CD4-positive, alpha-beta T cell treated with Interleukin-10 for 1 hour (primary cell): ENCODE results near the gene TRIM9.

Experiments used
- DNase-seq: peaks from one replicate; pipeline ENCODE4 v3.0.0-alpha.2; 2020

The TRIM9 gene

DNA sequence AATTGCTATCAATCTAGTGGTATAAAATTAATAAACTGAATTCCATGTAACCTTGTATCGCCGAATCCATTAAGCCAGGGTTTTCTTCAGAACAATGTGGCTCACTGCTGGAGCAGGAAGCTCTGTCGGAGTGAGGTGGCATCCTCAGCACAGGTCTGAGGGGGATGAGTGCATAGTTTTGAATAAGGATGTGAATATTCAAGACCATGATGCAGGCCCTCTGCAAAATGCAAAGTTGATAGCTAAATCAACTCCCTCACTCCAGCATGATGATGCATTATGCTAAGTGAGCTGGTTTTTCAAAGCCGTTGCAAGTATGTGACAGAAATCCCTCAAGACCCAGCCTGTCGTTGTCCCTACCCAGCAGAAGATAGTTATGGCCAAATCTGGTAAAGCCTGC is 53.0 kb downstream of the TRIM9 start:
- no peak for DNase-seq

DNA sequence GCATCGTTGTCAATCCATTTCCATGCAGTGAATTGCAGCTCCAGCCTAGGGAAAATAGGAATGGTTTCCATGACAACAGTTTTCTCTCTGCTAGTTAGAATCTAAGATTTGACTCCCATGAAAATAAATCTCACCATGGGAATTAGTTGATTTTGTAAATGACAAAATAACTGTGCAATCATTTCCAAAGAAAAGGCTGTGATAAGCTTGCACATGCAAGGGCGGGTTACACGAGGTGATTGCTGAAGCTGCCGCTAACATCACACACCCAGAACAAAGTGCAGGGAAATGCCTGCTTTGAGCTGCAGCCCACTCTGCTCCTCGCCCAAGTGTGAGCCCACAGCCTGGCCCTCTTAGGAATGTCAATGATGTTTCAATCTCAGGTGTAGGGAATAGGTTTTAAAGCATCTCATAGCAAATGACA is 53.8 kb downstream of the TRIM9 start:
- DNase-seq = no peak

- DNase-seq = no peak
These were observed 55.7 kb downstream of the TRIM9 start for GRCh38 chr14:51039252-51039651.

DNA sequence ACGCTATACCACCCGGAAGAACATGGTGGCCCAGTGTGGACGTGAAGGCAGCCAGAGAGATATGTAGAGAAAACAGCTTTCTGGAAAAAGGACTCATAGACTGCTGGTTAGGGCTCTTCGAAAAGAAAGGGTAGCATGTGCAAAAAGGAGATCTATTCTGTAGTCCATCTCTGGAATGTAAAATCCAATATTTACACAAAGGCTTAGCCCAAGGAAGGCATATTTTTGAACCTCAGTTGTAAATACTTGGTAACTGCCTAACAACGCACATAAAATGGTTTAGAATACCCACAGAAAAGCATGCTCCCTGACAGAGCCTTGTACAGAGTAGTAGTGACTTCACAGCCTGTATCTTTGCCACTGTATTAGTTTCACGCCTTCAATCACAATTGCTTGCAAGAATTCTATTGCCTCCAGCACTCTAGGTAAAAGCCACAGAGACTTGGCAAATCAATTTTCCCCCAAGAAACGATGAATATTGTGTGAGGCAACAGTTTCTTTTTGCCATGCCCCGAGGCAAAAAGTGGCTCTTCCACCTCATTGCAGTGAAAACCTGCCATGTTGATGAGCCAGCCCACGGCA is 59.2 kb downstream of the TRIM9 start:
- no peak for DNase-seq

DNA sequence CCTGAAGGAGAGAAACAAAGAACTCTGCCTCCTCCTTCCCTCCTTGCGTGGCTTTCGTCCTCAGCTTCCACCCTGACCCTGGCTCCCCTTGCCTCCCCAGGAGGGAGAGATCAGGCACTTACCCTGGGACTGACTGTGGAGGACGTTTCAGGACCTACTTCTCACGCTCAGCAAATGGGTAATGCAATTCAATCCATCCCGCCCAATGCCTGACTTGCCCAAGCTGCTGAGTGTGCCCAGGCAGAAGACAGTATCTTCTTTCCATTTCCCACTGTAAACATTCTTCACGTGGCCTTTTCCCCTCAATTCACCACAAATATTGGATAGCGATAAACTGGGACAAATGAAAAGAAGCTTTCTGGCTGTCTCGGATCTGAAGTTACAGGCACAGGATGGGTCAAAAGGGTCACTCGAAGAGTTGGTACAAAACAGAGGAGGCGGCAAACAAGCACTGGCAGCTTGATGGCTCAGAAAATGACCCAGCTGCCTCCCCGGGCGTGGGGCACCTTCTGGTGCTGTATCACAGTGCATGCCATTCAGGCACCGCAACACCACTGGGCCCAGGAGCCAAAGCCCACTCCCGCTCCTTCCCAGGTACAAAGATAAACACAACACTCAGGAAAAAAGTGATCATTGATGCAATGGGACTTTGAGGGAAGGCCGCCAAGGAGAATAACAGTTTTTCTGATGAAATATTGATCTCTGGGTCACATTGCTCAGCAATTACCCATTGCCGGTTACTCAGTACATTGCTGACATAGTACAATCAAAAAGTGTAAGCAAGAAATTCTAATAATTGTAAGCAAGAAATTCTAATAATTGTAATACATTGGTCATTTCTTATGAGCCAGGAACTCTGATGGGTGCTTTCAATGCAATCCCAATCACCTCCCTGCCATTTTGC is 65.8 kb downstream of the TRIM9 start:
- no peak for DNase-seq

DNA sequence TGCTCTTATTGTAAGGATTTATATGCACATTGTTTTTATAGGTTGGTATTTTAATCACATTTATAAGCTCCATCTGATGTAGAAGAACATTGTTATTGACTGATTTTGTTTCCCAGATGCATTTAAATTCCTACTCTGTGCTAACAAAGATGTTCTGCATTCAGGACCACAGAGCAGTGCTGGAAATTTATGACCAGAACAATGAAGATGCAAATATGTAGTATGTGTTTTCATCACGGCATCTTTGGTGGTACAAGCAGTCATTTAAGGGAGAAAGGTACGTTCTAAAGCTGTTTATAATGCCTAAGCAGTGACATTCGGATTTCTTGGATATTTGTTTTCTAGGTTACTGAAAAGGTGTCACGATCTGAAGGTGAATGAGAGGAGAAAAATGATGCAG is 66.5 kb downstream of the TRIM9 start:
- DNase-seq = no peak

DNA sequence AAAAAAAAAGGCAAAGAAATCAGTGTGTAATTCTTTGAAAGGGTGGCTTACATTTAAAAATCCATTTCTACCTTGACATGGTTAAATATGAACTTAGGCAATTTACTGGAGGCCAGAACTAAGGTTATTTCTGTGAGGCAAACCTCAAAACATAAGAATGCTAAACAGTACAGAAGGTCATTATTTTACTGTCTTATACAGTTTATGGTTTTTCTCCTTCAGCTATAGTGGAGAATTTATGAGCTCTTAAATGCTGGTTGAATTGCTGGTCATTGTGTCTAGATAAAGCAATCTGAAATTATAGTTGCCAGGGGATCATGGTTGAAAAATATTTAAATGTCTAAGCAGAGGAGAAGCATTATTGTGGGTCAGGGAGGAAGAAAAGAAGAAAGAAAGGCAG is 70.5 kb downstream of the TRIM9 start:
- DNase-seq = no peak

DNA sequence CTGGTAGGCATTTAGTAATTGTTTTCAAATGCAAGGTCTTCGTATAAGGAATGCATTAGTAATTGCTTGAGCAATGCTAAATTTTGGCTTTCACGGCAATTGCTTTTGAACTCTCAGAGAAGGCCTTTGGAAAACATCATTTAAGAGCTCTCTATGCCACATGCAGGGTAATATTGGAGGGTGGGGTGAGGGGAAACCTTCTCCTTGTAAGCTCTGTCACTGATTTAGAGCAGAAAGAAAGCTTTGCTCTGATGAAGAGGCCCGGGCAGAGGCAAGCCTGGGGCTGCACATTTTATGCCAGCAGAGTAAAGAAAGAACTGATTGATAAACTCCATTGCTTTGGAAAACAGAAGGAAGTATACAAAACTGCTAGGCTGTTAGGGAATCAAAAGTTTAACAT is 70.9 kb downstream of the TRIM9 start:
- no peak for DNase-seq

DNA sequence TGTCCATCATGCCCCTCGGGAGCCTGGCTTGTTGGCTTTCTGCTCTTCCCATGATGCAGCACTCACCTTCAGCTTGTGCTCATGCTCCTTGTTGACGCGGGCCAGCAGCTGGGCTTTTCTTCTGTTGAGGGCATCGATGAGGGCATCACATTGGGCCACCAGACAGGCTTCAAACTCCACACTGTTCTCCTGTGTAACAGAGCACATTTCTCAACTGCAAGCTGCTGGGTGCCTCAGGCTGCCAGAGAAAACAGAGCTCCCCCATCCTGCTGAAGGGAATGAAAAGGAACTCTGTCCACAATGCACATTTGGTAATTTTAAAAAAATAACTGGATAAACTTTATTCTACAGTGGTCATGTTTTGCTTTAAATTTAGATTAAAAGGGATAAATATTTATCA is 72.1 kb downstream of the TRIM9 start:
- no peak for DNase-seq

DNA sequence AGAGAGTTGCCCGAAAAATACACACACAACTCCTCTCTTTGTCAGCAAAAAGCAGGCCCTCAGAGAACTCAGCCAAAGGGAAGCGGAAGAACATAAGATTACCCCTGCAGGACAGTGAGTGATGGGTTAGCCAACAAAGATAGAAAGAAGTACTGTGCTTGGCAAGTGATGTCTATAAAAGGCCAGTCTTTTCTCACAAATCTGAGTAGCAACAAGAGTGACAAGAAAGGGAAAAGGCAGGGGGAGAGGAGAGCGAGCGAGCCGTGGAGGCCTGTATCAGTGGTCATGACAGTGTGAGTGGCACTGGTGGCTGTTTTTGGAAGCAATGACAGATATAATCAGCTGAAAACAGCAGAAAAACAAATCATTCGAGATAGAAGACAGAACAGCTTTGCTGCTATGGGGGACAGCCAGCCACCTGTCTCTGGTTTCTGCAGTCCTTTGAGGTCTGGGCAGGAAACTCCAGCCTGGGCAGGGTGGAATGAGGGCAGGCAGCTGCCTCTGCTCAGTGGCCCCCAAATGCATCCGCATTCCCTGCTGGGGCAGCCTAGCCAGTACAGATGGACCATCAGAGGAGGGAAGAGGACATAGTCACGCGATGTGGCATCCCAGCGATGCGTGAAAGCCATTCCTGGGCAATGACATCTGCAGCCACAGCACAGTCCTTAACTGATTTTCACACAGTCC is 74.7 kb downstream of the TRIM9 start:
- DNase-seq = no peak

DNA sequence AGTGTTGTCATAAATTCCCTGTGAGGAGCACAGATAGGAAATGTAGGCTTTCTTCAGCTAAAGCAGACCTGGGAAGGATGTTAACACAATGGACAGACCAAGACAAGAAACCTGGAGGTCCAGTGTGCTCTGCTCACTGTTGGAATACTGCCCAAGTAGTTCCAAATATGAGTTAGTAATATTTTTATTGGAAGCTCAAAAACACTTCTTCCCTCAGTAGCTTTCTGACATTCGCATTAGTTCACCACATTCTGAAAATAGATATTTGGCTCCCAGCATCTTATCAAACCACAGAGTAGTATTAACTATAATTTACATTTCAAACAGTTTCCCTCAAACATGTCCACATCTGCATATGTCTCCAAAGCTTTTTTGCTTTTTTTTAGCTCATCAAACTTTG is 75.8 kb downstream of the TRIM9 start:
- DNase-seq = no peak

GRCh38 chr14:51018521-51018920 is 76.4 kb downstream of the TRIM9 start:
- DNase-seq = no peak

DNA sequence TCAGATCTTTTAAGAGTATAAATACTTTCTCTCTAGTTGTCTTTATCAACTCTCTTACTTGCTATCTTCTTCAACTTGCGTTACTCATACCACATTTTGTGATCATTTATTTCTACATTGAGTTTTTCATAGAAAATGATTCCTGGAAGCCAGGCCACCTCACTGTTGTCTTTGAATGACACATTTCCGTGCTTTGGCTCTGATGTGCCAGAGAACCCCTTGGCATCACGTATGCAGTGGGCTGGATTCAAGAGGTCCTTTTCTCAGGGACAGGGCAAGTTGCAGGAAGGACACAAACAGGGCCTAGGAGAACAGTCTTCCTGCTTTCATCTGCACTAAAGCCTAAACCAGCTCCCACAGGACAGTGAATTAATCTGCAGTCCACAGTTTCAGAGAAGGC is 80.3 kb downstream of the TRIM9 start:
- no peak for DNase-seq

DNA sequence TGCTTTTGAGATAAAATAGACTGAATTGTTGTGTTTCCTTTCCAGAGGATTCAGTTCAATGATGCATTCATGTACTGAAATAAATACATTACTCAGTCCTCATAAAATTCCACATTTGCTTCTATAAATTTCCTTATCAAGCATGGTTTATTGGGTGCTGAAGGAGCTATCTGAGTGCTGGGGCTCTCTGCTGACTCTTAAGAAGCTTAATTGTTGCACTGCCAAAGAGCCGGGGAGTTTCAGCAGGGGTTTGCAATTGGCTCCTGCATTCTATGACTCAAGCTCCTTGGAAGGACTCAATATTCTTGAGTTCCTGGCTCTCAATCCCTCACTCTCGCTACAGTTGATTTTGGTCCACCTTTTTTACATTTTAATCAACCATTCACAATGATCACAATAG is 80.8 kb downstream of the TRIM9 start:
- DNase-seq = no peak

DNA sequence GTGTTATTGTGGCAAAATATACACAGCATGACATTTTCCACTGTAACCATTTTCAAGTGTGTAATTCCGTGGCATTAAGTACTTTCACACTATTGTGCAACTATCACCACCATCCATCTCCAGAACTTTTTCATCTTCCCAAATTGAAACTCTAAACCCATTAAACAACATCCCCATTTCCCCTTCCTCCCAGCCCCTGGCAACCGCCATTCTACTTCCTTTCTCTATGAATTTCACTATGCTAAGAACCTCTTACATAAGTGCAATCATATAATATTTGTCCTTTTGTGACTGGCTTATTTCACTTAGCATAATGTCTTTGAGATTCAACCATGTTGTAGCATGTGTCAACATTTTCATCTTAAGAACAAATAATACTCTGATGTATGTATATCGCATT is 82.8 kb downstream of the TRIM9 start:
- no peak for DNase-seq

GRCh38 chr14:51008446-51008845 is 86.5 kb downstream of the TRIM9 start:
- no peak for DNase-seq

GRCh38 chr14:51006781-51007211 is 88.1 kb downstream of the TRIM9 start:
- no peak for DNase-seq

- DNase-seq = no peak
These were observed 88.6 kb downstream of the TRIM9 start for GRCh38 chr14:51006324-51006723.

- no peak for DNase-seq
These were observed 89.9 kb downstream of the TRIM9 start for GRCh38 chr14:51004801-51005526.

DNA sequence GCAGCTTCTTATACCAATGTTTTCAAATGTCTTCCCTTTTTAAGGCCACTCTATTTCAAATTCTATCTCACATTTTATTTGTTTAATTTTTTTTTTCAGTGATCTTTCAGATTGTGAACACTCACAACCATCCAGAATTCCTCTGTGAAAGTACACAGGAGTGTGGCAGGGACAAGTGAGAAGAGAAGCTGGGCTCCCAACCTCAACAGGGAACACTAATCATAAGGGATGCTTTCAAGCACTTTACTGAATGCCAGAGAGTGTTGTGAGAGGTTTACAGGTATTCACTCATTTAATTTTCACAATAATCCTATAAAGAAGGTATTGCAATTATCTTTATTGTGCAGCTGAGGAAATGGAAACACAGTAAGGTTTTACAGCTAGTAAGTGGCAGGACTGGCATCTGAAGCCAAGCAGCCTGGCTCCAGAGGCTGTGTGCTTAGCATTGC is 90.5 kb downstream of the TRIM9 start:
- DNase-seq = no peak

DNA sequence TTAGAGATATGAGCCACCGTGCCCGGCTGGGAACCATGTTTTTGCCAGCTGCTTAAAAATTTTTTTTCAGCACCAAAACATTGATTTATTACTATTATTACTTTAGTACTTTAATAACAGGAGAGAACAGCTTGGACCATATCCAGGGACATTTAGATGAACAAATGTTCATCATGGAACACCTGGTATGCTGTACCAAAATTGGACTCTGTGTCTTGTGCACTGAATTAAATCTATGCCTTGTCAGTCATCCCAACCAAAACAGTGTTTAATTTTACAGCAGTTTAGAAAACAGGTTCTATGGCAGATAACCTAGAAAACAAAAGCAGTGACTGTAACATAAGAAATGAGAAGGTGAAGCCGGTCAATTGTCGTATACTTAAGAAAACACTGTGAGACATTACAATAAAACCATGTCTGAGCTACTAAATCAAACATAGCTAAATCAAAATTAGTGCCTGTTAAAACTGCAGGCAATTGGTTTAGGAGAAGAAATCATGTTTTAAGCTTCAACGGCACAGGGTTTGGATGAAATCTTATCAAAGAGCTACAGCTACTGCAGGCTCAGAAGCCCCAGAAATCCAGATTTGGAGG is 92.4 kb downstream of the TRIM9 start:
- DNase-seq = no peak

DNA sequence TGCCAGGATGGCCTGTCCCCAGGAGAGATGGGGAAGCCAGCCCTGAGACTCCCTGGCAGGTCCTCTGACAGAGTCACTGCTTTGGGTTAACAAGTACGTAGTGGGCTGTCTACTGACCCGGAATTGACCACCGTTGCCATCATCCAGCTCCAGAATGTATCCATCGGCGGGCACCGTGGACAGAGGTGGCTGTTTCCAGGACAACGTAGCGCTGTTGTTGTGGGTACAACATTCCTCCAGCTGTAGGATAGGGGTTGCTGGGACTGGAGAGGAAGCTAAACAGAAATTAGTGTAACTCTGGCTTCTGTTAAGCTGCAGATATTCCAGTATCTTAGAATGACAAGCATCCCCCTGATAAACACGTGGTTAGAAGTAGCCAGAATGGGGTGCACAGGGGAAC is 94.3 kb downstream of the TRIM9 start:
- no peak for DNase-seq

GRCh38 chr14:50999726-51000125 is 95.2 kb downstream of the TRIM9 start:
- no peak for DNase-seq
